HG02840 (cell line): ENCODE results near the gene ACSL4.
"Not testable (repeated sequence)": the region's sequence is repeated elsewhere in the genome, so short reads cannot be mapped to it uniquely, and the experiment has no call there.

Experiments
- ATAC-seq: cut with Tn5 transposase; IDR thresholded peaks from one replicate; pipeline ENCODE4 v1.9.1; 2021; ENCODE audit warnings: mild to moderate bottlenecking, moderate library complexity, moderate number of reproducible peaks; ENCODE audit not compliant: unreplicated experiment, low FRiP score

ACSL4 gene

GRCh38 chrX:109679820-109680219, 53.2 kb downstream of the ACSL4 start:
- no peak for ATAC-seq

- no peak for ATAC-seq
Observed at GRCh38 chrX:109672239-109672638, 60.8 kb downstream of the ACSL4 start.

GRCh38 chrX:109671170-109671569, 61.9 kb downstream of the ACSL4 start:
- ATAC-seq: not testable (repeated sequence)

- ATAC-seq: no peak
Observed at GRCh38 chrX:109667986-109668385, 65.1 kb downstream of the ACSL4 start.

- ATAC-seq: no peak
Observed at GRCh38 chrX:109660435-109661143, 72.5 kb downstream of the ACSL4 start.

GRCh38 chrX:109658391-109658790, 74.7 kb downstream of the ACSL4 start:
- ATAC-seq: no peak

- not testable (repeated sequence) for ATAC-seq
Observed at GRCh38 chrX:109657364-109657763, 75.7 kb downstream of the ACSL4 start.

GRCh38 chrX:109656774-109657173, 76.3 kb downstream of the ACSL4 start:
- no peak for ATAC-seq

- ATAC-seq: no peak
Observed at GRCh38 chrX:109655502-109656201, 77.4 kb downstream of the ACSL4 start.

- ATAC-seq: no peak
Observed at GRCh38 chrX:109654516-109655109, 78.4 kb downstream of the ACSL4 start.

GRCh38 chrX:109644671-109645070, 88.4 kb downstream of the ACSL4 start:
- ATAC-seq: not testable (repeated sequence)

GRCh38 chrX:109643687-109644086, 89.4 kb downstream of the ACSL4 start:
- ATAC-seq: no peak

- ATAC-seq: no peak
Observed at GRCh38 chrX:109638158-109638557, 94.9 kb downstream of the ACSL4 start.

- ATAC-seq: not testable (repeated sequence)
Observed at GRCh38 chrX:109637477-109637876, 95.6 kb downstream of the ACSL4 start.

GRCh38 chrX:109635146-109635545, 97.9 kb downstream of the ACSL4 start:
- ATAC-seq: no peak

GRCh38 chrX:109632906-109633504, 100.1 kb downstream of the ACSL4 start:
- no peak for ATAC-seq

GRCh38 chrX:109629310-109629709, 103.7 kb downstream of the ACSL4 start:
- ATAC-seq: no peak

- ATAC-seq: no peak
Observed at GRCh38 chrX:109626637-109627036, 106.4 kb downstream of the ACSL4 start.

- ATAC-seq: no peak
Observed at GRCh38 chrX:109624641-109625616, 108.1 kb downstream of the ACSL4 start, which contains the start of gene KCNE5. TSS of gene KCNE5 (minus strand) at chrX:109625172. CDS start at chrX:109625020, 152 bp downstream.

GRCh38 chrX:109623997-109624396, 109.1 kb downstream of the ACSL4 start:
- no peak for ATAC-seq
